HCT116 (cell line): ENCODE results near the gene NARF.

Experiments used
- CBX3 ChIP-seq: IDR thresholded peaks from 2 replicates; pipeline ENCODE4 v1.6.1; 2012; ENCODE audit warnings: low read depth
- CEBPB ChIP-seq: IDR thresholded peaks from 2 replicates; pipeline ENCODE4 v1.6.1; 2012; ENCODE audit warnings: low read depth
- EZH2 ChIP-seq: fragments of 200-600 bp; sonication (generic); IDR thresholded peaks from 2 replicates; pipeline ENCODE4 v1.6.1; 2017; ENCODE audit warnings: antibody characterized with exemption, mixed run types
- POLR2AphosphoS5 ChIP-seq: IDR thresholded peaks from 2 replicates; pipeline ENCODE4 v1.6.1; 2011; ENCODE audit warnings: mild to moderate bottlenecking, low read depth, low read length, moderate library complexity
- RAD21 ChIP-seq: IDR thresholded peaks from 2 replicates; pipeline ENCODE4 v1.6.1; 2012; ENCODE audit warnings: low read depth, mild to moderate bottlenecking
- ZFX ChIP-seq: fragments of 450-650 bp; IDR thresholded peaks from 2 replicates; pipeline ENCODE4 v1.6.1; 2017
- TF ChIP-seq, protein P1 (sequence below), 3 experiments: fragments of 200-600 bp in 1 of 3; sonication (generic) in 1 of 3; IDR thresholded peaks in 2 of 3; conservative IDR thresholded peaks in 1 of 3; 2 replicates each; pipeline ENCODE4 v1.5.1; 2012 to 2017; ENCODE audit warnings: low read depth in 2 of 3, low read length in 2 of 3, antibody characterized with exemption in 1 of 3, borderline replicate concordance in 1 of 3, control low read depth in 1 of 3, mild to moderate bottlenecking in 1 of 3, mixed read lengths in 1 of 3, mixed run types in 1 of 3, moderate library complexity in 1 of 3; ENCODE audit not compliant: insufficient read depth in 1 of 3
- TF ChIP-seq, protein P2 (sequence below): IDR thresholded peaks from 2 replicates; pipeline ENCODE4 v1.6.1; 2012
- TF ChIP-seq, protein P3 (sequence below): IDR thresholded peaks from 2 replicates; pipeline ENCODE4 v1.6.1; 2011; ENCODE audit warnings: mild to moderate bottlenecking, low read length, moderate library complexity; ENCODE audit not compliant: insufficient replicate concordance; ENCODE audit errors: extremely low read depth

DNA sequence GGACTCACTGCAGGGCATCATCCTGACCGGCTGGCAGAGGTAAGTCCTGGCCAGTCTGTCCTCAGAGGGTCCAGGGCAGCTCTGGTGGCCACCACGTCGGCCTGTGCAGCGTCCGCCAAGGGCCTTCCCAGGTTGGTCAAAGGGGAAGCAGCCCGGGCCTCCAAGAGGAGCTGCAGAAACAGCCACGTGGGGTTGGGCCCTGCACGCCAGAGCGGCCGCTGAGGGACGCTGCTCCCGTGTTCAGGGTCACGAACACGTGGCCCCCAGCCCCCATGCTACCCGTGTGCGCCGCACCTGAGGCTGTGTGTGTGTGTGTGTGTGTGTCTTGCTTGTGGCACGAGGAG lies 21.2 kb upstream of the NARF start:
- TF ChIP-seq POLR2AphosphoS5 (no peak), RAD21 (no peak), EZH2 (no peak), ZFX (no peak), CBX3 (no peak), CEBPB (no peak)
- TF ChIP-seq, protein P1, sequence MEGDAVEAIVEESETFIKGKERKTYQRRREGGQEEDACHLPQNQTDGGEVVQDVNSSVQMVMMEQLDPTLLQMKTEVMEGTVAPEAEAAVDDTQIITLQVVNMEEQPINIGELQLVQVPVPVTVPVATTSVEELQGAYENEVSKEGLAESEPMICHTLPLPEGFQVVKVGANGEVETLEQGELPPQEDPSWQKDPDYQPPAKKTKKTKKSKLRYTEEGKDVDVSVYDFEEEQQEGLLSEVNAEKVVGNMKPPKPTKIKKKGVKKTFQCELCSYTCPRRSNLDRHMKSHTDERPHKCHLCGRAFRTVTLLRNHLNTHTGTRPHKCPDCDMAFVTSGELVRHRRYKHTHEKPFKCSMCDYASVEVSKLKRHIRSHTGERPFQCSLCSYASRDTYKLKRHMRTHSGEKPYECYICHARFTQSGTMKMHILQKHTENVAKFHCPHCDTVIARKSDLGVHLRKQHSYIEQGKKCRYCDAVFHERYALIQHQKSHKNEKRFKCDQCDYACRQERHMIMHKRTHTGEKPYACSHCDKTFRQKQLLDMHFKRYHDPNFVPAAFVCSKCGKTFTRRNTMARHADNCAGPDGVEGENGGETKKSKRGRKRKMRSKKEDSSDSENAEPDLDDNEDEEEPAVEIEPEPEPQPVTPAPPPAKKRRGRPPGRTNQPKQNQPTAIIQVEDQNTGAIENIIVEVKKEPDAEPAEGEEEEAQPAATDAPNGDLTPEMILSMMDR (IDR thresholded peaks at IDR 0.05 in 2 of 3, conservative IDR thresholded peaks at IDR 0.05 in 1 of 3; ENCODE audit: borderline replicate concordance in 1 of 3, insufficient read depth in 1 of 3, low read depth in 2 of 3, low read length in 2 of 3) = no peak
- TF ChIP-seq, protein P2, sequence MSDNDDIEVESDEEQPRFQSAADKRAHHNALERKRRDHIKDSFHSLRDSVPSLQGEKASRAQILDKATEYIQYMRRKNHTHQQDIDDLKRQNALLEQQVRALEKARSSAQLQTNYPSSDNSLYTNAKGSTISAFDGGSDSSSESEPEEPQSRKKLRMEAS = no peak
- TF ChIP-seq, protein P3, sequence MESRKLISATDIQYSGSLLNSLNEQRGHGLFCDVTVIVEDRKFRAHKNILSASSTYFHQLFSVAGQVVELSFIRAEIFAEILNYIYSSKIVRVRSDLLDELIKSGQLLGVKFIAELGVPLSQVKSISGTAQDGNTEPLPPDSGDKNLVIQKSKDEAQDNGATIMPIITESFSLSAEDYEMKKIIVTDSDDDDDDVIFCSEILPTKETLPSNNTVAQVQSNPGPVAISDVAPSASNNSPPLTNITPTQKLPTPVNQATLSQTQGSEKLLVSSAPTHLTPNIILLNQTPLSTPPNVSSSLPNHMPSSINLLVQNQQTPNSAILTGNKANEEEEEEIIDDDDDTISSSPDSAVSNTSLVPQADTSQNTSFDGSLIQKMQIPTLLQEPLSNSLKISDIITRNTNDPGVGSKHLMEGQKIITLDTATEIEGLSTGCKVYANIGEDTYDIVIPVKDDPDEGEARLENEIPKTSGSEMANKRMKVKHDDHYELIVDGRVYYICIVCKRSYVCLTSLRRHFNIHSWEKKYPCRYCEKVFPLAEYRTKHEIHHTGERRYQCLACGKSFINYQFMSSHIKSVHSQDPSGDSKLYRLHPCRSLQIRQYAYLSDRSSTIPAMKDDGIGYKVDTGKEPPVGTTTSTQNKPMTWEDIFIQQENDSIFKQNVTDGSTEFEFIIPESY = no peak
